Endothelial cell of umbilical vein (primary cell): ENCODE measurements around the gene RMND5B. TPM values are rescaled to one million over a fixed set of nuclear protein-coding genes. Genes with fewer than 3 reads are reported as not detected.

Experiments
- BruUV-seq: library from RNA; stranded (reverse); fragments of 400-500 nt; replicated peaks from 2 replicates; lab custom pipeline; 2021; lab: Mats Ljungman, UMichigan
- CTCF ChIA-PET: fragments of 300-600, 350-600 bp; sonication (Branson Sonifier 250); formaldehyde crosslinking; loops from one replicate; lab custom pipeline; 2021; ENCODE audit warnings: antibody characterized with exemption, inconsistent platforms; lab: Charles Lee
- POLR2A ChIA-PET: fragments of 300-600, 350-600 bp; sonication (Branson Sonifier 250); formaldehyde crosslinking; loops from one replicate; lab custom pipeline; 2021; ENCODE audit warnings: antibody characterized with exemption, inconsistent platforms; lab: Charles Lee
- DNase-seq: peaks from one replicate; pipeline ENCODE4 v3.0.0-alpha.2; 2011; ENCODE audit warnings: low read depth, low spot score
- FAIRE-seq: peaks from 2 replicates; lab custom pipeline; 2011; peaks lifted over from hg19 to GRCh38; lab: Jason Lieb, UNC
- H2AFZ ChIP-seq: 2 replicates; pipeline ENCODE4 v1.6.0; 2012; ENCODE audit warnings: low read depth, low read length, control low read depth, inconsistent platforms
- H3K27ac ChIP-seq: 2 replicates; pipeline ENCODE4 v1.5.1; 2011; ENCODE audit warnings: low read depth, mild to moderate bottlenecking, control low read depth, low read length, moderate library complexity; ENCODE audit not compliant: insufficient read depth
- H3K27me3 ChIP-seq, 2 experiments: 2 replicates each; pipeline versions ENCODE4 v1.6.0 to v1.6.1; 2011; ENCODE audit warnings: low read length in 2 of 2, mixed read lengths in 1 of 2; ENCODE audit not compliant: control insufficient read depth in 2 of 2, insufficient read depth in 2 of 2
- H3K36me3 ChIP-seq, 2 experiments: 2 replicates in 1 of 2; 3 replicates in 1 of 2; pipeline ENCODE4 v1.5.1; 2011; ENCODE audit warnings: low read length in 2 of 2, mild to moderate bottlenecking in 1 of 2, moderate library complexity in 1 of 2; ENCODE audit not compliant: control insufficient read depth in 2 of 2, insufficient read depth in 2 of 2; ENCODE audit errors: extremely low read depth in 1 of 2
- H3K4me1 ChIP-seq: 3 replicates; pipeline ENCODE4 v1.5.1; 2011; ENCODE audit warnings: mild to moderate bottlenecking, low read length; ENCODE audit not compliant: control insufficient read depth, insufficient read depth; ENCODE audit errors: extremely low read depth
- H3K4me2 ChIP-seq: 2 replicates; pipeline ENCODE4 v1.6.1; 2011; ENCODE audit warnings: low read length, control low read depth, mixed read lengths; ENCODE audit not compliant: insufficient read depth
- H3K4me3 ChIP-seq, 3 experiments: fragments of 200-600 bp in 1 of 3; sonication (generic), shearing (Covaris generic) in 1 of 3; replicated peaks in 1 of 3; 2 replicates each; pipeline ENCODE4 v1.5.1; 2011 to 2016; ENCODE audit warnings: control low read depth in 3 of 3, low read length in 3 of 3, mild to moderate bottlenecking in 2 of 3, inconsistent platforms in 1 of 3, low read depth in 1 of 3, moderate library complexity in 1 of 3; ENCODE audit not compliant: insufficient read depth in 1 of 3
- H3K79me2 ChIP-seq: 2 replicates; pipeline ENCODE4 v1.6.0; 2012; ENCODE audit warnings: low read length, inconsistent platforms; ENCODE audit not compliant: control insufficient read depth, insufficient read depth
- H3K9ac ChIP-seq: replicated peaks from 2 replicates; pipeline ENCODE3; 2011; ENCODE audit warnings: low read length, control low read depth; ENCODE audit not compliant: insufficient read depth; ENCODE audit errors: extremely low read depth
- H3K9me1 ChIP-seq: replicated peaks from 3 replicates; pipeline ENCODE4 v1.6.0; 2011; ENCODE audit warnings: mild to moderate bottlenecking, low read length; ENCODE audit not compliant: control insufficient read depth, insufficient read depth; ENCODE audit errors: extremely low read depth
- H3K9me3 ChIP-seq: replicated peaks from 2 replicates; pipeline ENCODE4 v1.5.1; 2012; ENCODE audit warnings: low read length, inconsistent platforms; ENCODE audit not compliant: control insufficient read depth, insufficient read depth
- H4K20me1 ChIP-seq: replicated peaks from 2 replicates; pipeline ENCODE3; 2011; ENCODE audit warnings: mild to moderate bottlenecking, low read length; ENCODE audit not compliant: control insufficient read depth, insufficient read depth; ENCODE audit errors: extremely low read depth
- EZH2 ChIP-seq: IDR thresholded peaks from 2 replicates; pipeline ENCODE4 v1.6.1; 2012; ENCODE audit warnings: borderline replicate concordance, low read depth, mild to moderate bottlenecking, moderate library complexity, low read length, inconsistent platforms; ENCODE audit not compliant: severe bottlenecking
- FOS ChIP-seq: IDR thresholded peaks from 2 replicates; pipeline ENCODE4 v1.6.1; 2011; ENCODE audit warnings: mild to moderate bottlenecking, low read length, moderate library complexity, borderline replicate concordance; ENCODE audit not compliant: insufficient read depth
- GATA2 ChIP-seq: IDR thresholded peaks from 2 replicates; pipeline ENCODE4 v1.7.0; 2011; ENCODE audit warnings: low read depth, mild to moderate bottlenecking, moderate library complexity, mixed read lengths, low read length; ENCODE audit not compliant: insufficient read length, insufficient read depth
- JUN ChIP-seq: IDR thresholded peaks from 2 replicates; pipeline ENCODE4 v1.6.1; 2011; ENCODE audit warnings: borderline replicate concordance, low read depth; ENCODE audit not compliant: insufficient read length, insufficient read depth
- MYC ChIP-seq: IDR thresholded peaks from one replicate; pipeline ENCODE4 v1.6.1; 2011; ENCODE audit warnings: mild to moderate bottlenecking, low read depth, low read length
- POLR2A ChIP-seq: IDR thresholded peaks from 2 replicates; pipeline ENCODE4 v1.6.1; 2012; ENCODE audit warnings: low read depth, mild to moderate bottlenecking, control low read depth, low read length
- POLR2AphosphoS5 ChIP-seq: IDR thresholded peaks from 2 replicates; pipeline ENCODE4 v1.6.1; 2012; ENCODE audit warnings: low read depth, mild to moderate bottlenecking, control low read depth, low read length, moderate library complexity; ENCODE audit not compliant: insufficient read depth
- dilution Hi-C: fragments of 300-500 bp; cut with MboI; formaldehyde crosslinking; loops from one replicate; pipeline ENCODE4 v1.15.0; 2019; ENCODE audit warnings: low sequenced_read_pairs; ENCODE audit not compliant: extremely low pct_ligation_motif_present
- intact Hi-C: fragments of 100-400 bp; cut with micrococcal nuclease; formaldehyde crosslinking; loops from one replicate; pipeline ENCODE4 v1.10.0; 2022
- polyA plus RNA-seq, 4 experiments: library from polyadenylated mRNA; depleted of rRNA in 3 of 4; stranded (reverse) in 3 of 4; unstranded in 1 of 4; fragments of >200 nt; gene quantifications; 2 replicates each; pipeline versions ENCODE4 v1.2.1 to v1.2.3, GENCODE V29; 2011 to 2012; ENCODE audit warnings: missing spikeins in 1 of 4
- total RNA-seq: library from RNA; stranded (reverse); gene quantifications from 2 replicates; pipeline ENCODE4 v1.2.3, GENCODE V29; 2021
- TF ChIP-seq, protein P1 (sequence below), 2 donors: IDR thresholded peaks; 1 replicate in 1 of 2; 2 replicates in 1 of 2; pipeline ENCODE4 v1.5.1; 2011; ENCODE audit warnings: low read length in 2 of 2, mild to moderate bottlenecking in 2 of 2, moderate library complexity in 2 of 2, control low read depth in 1 of 2, inconsistent platforms in 1 of 2, low read depth in 1 of 2; ENCODE audit not compliant: insufficient read depth in 1 of 2; ENCODE audit errors: extremely low read depth in 1 of 2
- TF ChIP-seq, protein P2 (sequence below): IDR thresholded peaks from 2 replicates; pipeline ENCODE4 v1.6.1; 2011; ENCODE audit not compliant: insufficient read depth, insufficient read length

RMND5B gene
- total and polyA plus RNA-seq, 2 donors (not counting 3 experiments of a cell fraction or from before 2014, with no cell fraction given) = 38.2 to 40.2 TPM

DNA sequence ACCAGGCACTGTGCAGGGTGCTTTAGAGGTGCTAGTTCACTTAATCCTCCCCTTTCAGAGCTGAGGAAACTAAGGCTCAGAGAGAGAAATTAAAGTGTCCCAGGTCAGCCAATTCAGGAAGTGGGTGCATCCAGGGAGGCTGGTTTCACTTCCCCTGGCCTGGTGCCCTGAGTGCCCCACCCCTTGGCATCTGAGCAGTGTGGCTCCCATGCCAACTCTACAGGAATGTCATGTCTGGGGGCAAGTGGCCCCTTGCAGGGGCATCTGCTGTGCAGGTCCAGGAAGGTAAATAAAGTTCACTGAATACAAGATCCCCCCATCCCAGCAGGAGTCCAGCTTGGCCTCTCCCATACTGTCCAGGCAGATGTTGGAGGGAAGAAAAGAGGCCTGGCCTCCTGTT lies 21.8 kb upstream of the RMND5B start:
- ChIA-PET POLR2A (no interaction called here), CTCF (interaction anchor here (5.1 kb wide), 1 partner anchor 33 kb away, joined by 26 read pairs; no protein-coding TSS in a partner anchor)
- no peak overlapping the region for H3K4me3 ChIP-seq
- no peaks in the 10 kb centered on the region for H3K9me3 ChIP-seq
- intact Hi-C loops = no loop called here
- H3K27ac ChIP-seq = no peak overlapping the region
- no peaks in the 10 kb centered on the region for H3K4me1 ChIP-seq
- H3K36me3 ChIP-seq = no peaks in the 10 kb centered on the region
- FAIRE-seq = no peak
- no peak overlapping the region for H2AFZ ChIP-seq
- no peak overlapping the region for H3K9ac ChIP-seq
- no peaks in the 10 kb centered on the region for H3K9me1 ChIP-seq
- no peak overlapping the region for H3K4me2 ChIP-seq
- no TSS peak for BruUV-seq
- DNase-seq = no peak
- no peaks in the 10 kb centered on the region for H3K79me2 ChIP-seq
- no peaks in the 10 kb centered on the region for H3K27me3 ChIP-seq
- TF ChIP-seq POLR2A = no peak
- no peak for TF ChIP-seq EZH2
- no peak for TF ChIP-seq MYC
- TF ChIP-seq, protein P1, sequence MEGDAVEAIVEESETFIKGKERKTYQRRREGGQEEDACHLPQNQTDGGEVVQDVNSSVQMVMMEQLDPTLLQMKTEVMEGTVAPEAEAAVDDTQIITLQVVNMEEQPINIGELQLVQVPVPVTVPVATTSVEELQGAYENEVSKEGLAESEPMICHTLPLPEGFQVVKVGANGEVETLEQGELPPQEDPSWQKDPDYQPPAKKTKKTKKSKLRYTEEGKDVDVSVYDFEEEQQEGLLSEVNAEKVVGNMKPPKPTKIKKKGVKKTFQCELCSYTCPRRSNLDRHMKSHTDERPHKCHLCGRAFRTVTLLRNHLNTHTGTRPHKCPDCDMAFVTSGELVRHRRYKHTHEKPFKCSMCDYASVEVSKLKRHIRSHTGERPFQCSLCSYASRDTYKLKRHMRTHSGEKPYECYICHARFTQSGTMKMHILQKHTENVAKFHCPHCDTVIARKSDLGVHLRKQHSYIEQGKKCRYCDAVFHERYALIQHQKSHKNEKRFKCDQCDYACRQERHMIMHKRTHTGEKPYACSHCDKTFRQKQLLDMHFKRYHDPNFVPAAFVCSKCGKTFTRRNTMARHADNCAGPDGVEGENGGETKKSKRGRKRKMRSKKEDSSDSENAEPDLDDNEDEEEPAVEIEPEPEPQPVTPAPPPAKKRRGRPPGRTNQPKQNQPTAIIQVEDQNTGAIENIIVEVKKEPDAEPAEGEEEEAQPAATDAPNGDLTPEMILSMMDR (IDR thresholded peaks at IDR 0.05; ENCODE audit: extremely low read depth in 1 of 2, insufficient read depth in 1 of 2, low read depth in 1 of 2, low read length in 2 of 2) = no peak
- TF ChIP-seq JUN = no peak
- no peak for TF ChIP-seq GATA2
- TF ChIP-seq, protein P2, sequence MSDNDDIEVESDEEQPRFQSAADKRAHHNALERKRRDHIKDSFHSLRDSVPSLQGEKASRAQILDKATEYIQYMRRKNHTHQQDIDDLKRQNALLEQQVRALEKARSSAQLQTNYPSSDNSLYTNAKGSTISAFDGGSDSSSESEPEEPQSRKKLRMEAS = no peak
- TF ChIP-seq POLR2AphosphoS5 = no peak
- TF ChIP-seq FOS = no peak
- H4K20me1 ChIP-seq = no peaks in the 10 kb centered on the region
- dilution Hi-C loops = no loop called here
